Urinary bladder (tissue), 4 donors: ENCODE data around the gene SLC9A7. TPM values are rescaled to one million over a fixed set of nuclear protein-coding genes. Genes with fewer than 3 reads are reported as not detected.

Source experiments
- DNase-seq: peaks from one replicate; pipeline ENCODE4 v3.0.0-alpha.2; 2015; ENCODE audit errors: extremely low spot score
- H3K27ac ChIP-seq: one replicate; pipeline ENCODE4 v1.5.1; 2013; ENCODE audit warnings: low read depth, mild to moderate bottlenecking, moderate library complexity
- H3K36me3 ChIP-seq: one replicate; pipeline ENCODE4 v1.6.1; 2013; ENCODE audit warnings: mild to moderate bottlenecking, moderate library complexity; ENCODE audit not compliant: insufficient read depth
- H3K4me1 ChIP-seq: one replicate; pipeline ENCODE4 v1.6.1; 2013; ENCODE audit warnings: mild to moderate bottlenecking, moderate library complexity; ENCODE audit not compliant: insufficient read depth
- H3K4me3 ChIP-seq: one replicate; pipeline ENCODE4 v1.5.1; 2013; ENCODE audit warnings: low read depth, low read length
- WGBS: extraction: QIAGEN DNeasy Blood & Tissue Kit; methylation state at CpG from one replicate; pipeline ENCODE4 v1.1.7; 2013; 5-methylcytosine and 5-hydroxymethylcytosine counted together
- polyA plus RNA-seq: library from polyadenylated mRNA; stranded (reverse); fragments of 200-250 nt; gene quantifications from one replicate; pipeline ENCODE4 v1.2.3, GENCODE V29; 2013
- small RNA-seq: library from RNA; depleted of rRNA; stranded (forward); fragments of <200 nt; gene quantifications from one replicate; pipeline ENCODE3, GENCODE V24; 2014
- total RNA-seq: library from RNA; depleted of rRNA; stranded (reverse); fragments of >200 nt; gene quantifications from one replicate; pipeline ENCODE4 v1.2.3, GENCODE V29; 2014
- donor health status: healthy with polysubstance abuse.
- donor health status: healthy.

Gene SLC9A7
- total and polyA plus RNA-seq, 2 donors = 0.61 to 4.1 TPM

GRCh38 chrX:46571423-46572339 lies 187.2 kb downstream of the SLC9A7 start:
- no peak for DNase-seq
- peaks cover 1% of the 10 kb centered on the region for H3K4me1 ChIP-seq
- H3K36me3 ChIP-seq = no peaks in the 10 kb centered on the region
- 89% methylated on average over 10 of the region's 10 CpGs for WGBS
- no peak overlapping the region for H3K4me3 ChIP-seq
- H3K27ac ChIP-seq = no peak overlapping the region

- Histone ChIP-seq H3K27ac (no peak overlapping the region), H3K36me3 (no peaks in the 10 kb centered on the region), H3K4me1 (peaks cover 1% of the 10 kb centered on the region), H3K4me3 (no peak overlapping the region)
- DNase-seq = no peak
Observed at GRCh38 chrX:46569621-46570020, 189.3 kb downstream of the SLC9A7 start.

- H3K4me1 ChIP-seq = no peaks in the 10 kb centered on the region
- DNase-seq = no peak
- no peak overlapping the region for H3K4me3 ChIP-seq
- H3K36me3 ChIP-seq = no peaks in the 10 kb centered on the region
- H3K27ac ChIP-seq = no peak overlapping the region
Observed at GRCh38 chrX:46567388-46567787, 191.5 kb downstream of the SLC9A7 start.

- no peaks in the 10 kb centered on the region for H3K36me3 ChIP-seq
- no peak overlapping the region for H3K27ac ChIP-seq
- H3K4me1 ChIP-seq = no peaks in the 10 kb centered on the region
- WGBS = 73% methylated on average over 6 of the region's 6 CpGs
- no peak for DNase-seq
- H3K4me3 ChIP-seq = no peak overlapping the region
Observed at GRCh38 chrX:46561824-46562657, 196.9 kb downstream of the SLC9A7 start.

GRCh38 chrX:46559062-46559461 lies 199.9 kb downstream of the SLC9A7 start:
- DNase-seq = no peak
- Histone ChIP-seq H3K4me1 (no peaks in the 10 kb centered on the region), H3K4me3 (no peak overlapping the region), H3K36me3 (no peaks in the 10 kb centered on the region), H3K27ac (no peak overlapping the region)
- 72% methylated on average over 3 of the region's 3 CpGs for WGBS

- 45% methylated on average over 2 of the region's 2 CpGs for WGBS
- Histone ChIP-seq H3K36me3 (no peaks in the 10 kb centered on the region), H3K27ac (no peak overlapping the region), H3K4me3 (no peak overlapping the region), H3K4me1 (no peaks in the 10 kb centered on the region)
- DNase-seq = no peak
Observed at GRCh38 chrX:46554942-46555341, 204.0 kb downstream of the SLC9A7 start.

- WGBS = 91% methylated on average over 5 of the region's 5 CpGs
- H3K27ac ChIP-seq = no peak overlapping the region
- H3K36me3 ChIP-seq = no peaks in the 10 kb centered on the region
- no peak for DNase-seq
- H3K4me1 ChIP-seq = no peaks in the 10 kb centered on the region
- no peak overlapping the region for H3K4me3 ChIP-seq
Observed at GRCh38 chrX:46553935-46554334, 205.0 kb downstream of the SLC9A7 start.

- 40% methylated on average over 8 of the region's 8 CpGs for WGBS
- H3K36me3 ChIP-seq = no peaks in the 10 kb centered on the region
- H3K27ac ChIP-seq = no peak overlapping the region
- H3K4me3 ChIP-seq = no peak overlapping the region
- no peaks in the 10 kb centered on the region for H3K4me1 ChIP-seq
- DNase-seq = no peak
Observed at GRCh38 chrX:46551494-46552128, 207.3 kb downstream of the SLC9A7 start.

GRCh38 chrX:46549914-46550313 lies 209.0 kb downstream of the SLC9A7 start:
- WGBS = 94% methylated on average over 1 of the region's 1 CpG

More at GRCh38 chrX:46549914-46550313, 209.0 kb downstream of the SLC9A7 start:
- H3K4me3 ChIP-seq = no peak overlapping the region
- no peaks in the 10 kb centered on the region for H3K36me3 ChIP-seq
- no peak for DNase-seq
- H3K4me1 ChIP-seq = no peaks in the 10 kb centered on the region
- no peak overlapping the region for H3K27ac ChIP-seq

Small RNA genes within 50 kb of the gene (small RNA-seq; reads per million reads assigned to genes)
- gene RF00017 = not detected

Other genes starting within 250 kb of the SLC9A7 start
- 9.9 TPM for gene ZNF674, start 213.7 kb downstream of the SLC9A7 start, total RNA-seq
- 1.7 TPM for gene ZNF674, start 213.7 kb downstream of the SLC9A7 start, polyA plus RNA-seq
- gene CHST7, start 185.4 kb downstream of the SLC9A7 start, total RNA-seq = 5.9 TPM
- 12.2 TPM for gene CHST7, start 185.4 kb downstream of the SLC9A7 start, polyA plus RNA-seq
- 32.9 TPM for gene RP2, start 77.9 kb upstream of the SLC9A7 start, total RNA-seq
- gene RP2, start 77.9 kb upstream of the SLC9A7 start, polyA plus RNA-seq = 7.5 TPM
- 9.0 TPM for gene JADE3, start 153.3 kb upstream of the SLC9A7 start, total RNA-seq
- 5.8 TPM for gene JADE3, start 153.3 kb upstream of the SLC9A7 start, polyA plus RNA-seq